SK-N-MC (cell line): ENCODE data around the gene ARPC4.

ENCODE experiments used
- EZH2 ChIP-seq: fragments of 200-600 bp; sonication (generic); IDR thresholded peaks from one replicate; pipeline ENCODE4 v1.6.1; 2017; ENCODE audit warnings: antibody characterized with exemption
- POLR2AphosphoS5 ChIP-seq: IDR thresholded peaks from 2 replicates; pipeline ENCODE4 v1.6.1; 2012; ENCODE audit warnings: mild to moderate bottlenecking, low read depth, low read length, borderline replicate concordance

DNA sequence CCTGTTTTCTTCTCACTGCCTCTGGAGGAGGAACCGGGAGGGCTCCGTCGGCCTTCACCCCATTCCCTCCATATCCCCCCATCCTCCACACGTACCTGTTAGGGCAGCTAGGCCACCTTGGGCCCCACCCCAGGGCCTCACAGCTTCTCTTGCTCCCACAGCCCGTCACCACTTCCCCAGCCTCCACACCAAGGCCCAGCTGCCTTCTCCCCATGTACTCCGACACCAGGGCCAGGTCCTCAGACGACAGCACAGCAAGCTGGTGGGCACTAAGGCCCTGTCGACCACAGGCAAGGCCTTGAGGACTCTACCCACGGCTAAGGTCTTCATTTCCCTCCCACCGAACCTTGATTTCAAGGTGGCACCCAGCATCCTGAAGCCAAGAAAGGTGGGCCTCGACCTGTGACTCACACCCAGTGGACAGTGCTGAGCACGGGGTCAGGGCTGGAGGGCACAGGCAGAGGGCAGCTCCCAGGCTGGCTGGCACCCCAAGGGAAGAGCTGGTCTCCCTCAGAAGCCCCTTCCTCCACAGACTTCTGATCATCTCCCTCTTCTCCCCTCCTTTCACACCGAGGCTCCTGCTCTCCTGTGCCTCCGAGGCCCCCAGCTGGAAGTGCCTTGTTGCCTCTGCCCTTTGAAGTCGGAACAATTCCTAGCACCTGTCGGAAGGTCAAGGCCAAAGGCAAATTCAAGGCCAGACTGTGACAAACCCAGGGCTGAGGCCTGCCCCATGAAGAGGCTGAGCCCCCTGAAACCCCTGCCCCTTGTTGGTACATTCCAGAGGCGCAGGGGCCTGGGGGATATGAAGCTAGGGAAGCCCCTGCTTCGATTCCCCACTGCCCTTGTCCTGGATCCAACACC lies 41.9 kb downstream of the ARPC4 start:
- no peak for TF ChIP-seq POLR2AphosphoS5
- TF ChIP-seq EZH2 = no peak
